T-helper 22 cell (primary cell): ENCODE results near the gene DND1.
"Not testable (repeated sequence)": the region's sequence is repeated elsewhere in the genome, so short reads cannot be mapped to it uniquely, and the experiment has no call there.

Experiments
- DNase-seq: peaks from one replicate; pipeline ENCODE4 v3.0.0-alpha.2; 2020; ENCODE audit warnings: low read depth

Gene DND1

DNA sequence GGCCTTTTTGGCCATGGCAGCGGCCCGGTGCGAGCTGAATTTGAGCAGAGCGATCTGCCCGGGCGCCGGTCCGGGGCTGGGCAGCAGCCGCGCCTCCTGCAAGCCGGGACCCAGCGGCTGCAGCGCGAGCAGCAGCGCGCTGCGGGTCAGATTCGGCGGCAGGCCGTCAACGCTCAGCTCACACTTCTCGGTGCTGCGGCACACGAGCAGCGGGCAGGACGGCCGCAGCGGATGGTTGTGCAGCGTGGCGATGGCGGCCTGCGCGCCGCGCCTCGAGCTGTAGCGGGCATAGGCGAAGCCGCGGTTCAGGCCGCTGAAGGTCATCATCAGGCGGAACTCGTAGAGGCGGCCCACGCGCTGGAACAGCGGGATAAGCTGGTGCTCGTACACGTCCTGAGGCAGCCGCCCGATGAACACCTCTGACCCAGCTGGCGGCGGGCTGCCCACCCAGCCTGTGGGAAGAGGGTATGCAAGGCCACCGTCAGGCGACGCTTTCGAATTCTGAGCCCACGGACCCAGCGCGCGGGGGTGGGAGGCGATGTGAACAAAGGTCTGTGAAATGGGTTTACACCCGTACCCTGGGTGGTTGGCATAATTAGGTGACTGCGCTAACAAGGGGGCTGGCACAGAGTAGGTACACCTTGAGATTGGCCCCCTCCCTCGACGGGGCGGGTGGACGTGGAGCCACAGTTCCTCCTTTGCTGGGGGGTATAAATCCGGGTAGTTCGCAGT, 755 bp downstream of the DND1 start:
- DNase-seq = no peak

DNA sequence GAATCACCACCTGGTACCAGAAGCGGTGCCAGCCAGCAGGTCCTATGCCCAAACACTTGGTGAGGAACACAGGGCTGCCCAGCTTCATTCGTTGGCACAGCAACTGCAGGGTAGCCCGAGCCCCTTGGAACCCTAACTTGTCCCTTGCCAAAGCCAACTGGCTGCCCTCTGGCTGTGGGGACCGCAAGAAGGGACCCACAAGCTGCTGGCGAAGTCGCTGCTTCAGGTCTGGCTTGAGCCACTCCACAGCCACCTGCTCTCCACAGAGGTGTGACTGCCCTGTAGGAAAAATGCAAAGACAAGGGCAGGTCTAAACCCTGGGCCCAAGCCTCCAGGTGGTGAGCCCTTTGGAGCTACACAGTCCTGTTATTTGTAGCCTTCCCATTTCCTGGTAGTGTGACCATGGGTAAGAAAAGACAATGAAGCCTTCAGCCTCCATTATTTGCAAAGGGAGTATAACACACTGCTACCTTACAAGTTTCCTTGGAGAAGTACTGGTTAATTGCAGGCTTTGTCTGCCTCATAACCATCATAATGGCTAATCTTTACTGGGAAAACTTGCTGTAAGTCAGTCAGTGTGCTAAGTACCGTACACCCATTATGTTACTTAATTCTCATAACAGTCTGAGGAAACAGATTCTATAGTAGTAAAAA, 1.8 kb downstream of the DND1 start:
- no peak for DNase-seq

DNA sequence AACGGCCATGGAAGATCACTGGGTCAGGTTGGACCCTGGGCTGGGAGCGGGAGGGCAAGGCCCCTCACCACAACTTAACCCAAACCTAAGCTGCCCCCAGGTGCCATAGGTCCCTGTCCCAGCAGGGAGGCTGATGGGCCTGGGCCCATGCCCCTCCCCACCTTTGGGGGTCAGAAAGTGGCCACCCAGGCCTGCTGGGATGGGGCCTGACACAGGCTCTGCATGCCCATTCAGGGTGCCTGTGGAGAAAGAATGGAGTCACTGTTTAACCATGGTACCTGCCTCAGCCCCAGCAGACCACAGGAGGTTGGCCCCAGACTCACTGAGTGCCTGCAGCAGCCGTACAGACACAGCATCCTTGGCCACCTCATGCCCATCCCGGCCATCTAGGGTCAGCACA, 2.3 kb downstream of the DND1 start:
- not testable (repeated sequence) for DNase-seq

DNA sequence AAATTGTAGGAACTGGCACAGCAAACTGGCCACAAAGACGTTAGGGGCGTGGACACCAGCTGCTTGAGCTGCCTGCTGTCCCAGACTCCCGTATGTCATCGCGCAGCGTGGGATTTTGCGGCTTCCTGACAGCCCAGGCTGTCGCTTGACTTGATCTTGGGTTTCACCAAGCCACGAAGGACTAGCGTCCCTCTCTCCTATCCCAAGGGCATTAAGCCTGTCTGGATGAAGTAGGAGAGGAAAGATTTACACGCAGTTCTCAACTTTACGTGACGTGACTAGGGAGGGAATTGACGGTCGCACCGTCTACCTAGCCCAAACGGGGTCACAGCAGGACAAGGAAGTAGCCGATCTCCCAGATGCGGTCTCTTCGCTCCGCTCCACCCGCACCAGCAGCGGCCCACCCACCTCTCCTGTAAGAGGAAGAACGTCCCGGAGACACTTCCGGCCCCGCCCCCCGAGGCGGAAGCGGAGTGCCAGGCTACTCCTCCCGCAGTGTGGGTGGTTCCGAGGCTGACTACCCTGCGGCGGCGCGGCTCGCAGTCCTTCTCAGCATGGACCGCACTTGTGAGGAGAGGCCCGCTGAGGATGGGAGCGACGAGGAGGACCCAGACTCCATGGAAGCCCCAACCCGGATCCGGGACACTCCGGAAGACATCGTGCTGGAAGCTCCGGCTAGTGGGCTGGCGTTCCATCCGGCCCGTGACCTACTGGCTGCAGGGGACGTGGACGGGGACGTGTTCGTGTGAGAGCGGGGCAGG, 8.8 kb downstream of the DND1 start, which contains the start of gene WDR55:
WDR55 (plus strand) TSS at position 546 of the 761 bp plus-strand sequence; CDS start at position 555, 9 bp downstream.
- peak; percentile 97 for DNase-seq

DNA sequence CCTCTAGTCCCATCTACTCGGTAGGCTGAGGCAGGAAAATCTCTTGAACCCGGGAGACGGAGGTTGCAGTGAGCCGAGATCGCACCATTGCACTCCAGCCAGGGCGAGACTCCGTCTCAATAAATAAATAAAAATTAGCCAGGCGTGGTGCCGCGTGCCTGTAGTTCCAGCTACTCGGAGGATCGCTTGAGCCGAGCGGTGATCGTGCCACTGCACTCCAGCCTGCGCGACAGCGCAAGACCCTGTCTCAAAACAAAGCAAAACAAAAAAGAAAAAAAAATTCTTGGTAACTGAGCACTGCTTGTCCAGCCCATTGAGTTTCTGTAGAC, 9.4 kb downstream of the DND1 start:
- DNase-seq = no peak

DNA sequence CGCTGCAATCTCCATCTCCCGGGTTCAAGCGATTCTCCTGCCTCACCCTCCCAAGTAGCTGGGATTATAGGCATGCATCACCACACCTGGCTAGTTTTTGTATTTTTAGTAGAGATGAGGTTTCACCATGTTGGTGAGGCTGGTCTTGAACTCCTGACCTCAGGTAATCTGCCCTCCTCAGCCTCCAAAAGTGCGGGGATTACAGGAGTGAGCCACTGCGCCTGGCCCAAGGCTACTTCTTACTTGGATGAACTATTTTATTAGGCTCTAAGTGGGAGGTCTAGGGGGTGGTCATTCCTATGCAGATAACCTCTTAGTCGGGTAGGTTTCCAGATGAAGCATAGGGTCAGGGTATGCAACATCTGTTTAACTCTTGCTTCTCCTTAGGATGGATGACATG, 13.0 kb downstream of the DND1 start:
- not testable (repeated sequence) for DNase-seq

DNA sequence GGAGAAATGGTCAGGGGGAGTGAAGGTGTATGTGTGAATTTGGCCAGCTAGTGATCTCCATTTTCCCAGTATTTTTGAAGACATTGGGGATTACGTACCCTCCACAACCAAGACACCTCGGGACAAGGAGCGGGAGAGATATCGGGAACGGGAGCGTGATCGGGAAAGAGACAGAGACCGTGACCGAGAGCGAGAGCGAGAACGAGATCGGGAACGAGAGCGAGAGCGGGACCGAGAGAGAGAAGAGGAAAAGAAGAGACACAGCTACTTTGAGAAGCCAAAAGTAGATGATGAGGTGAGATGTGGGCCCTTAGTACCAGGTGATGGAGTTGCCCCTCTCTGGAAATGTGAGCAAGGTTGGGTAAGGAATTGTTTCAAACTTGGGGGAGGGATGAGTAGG, 14.5 kb downstream of the DND1 start:
- no peak for DNase-seq

DNA sequence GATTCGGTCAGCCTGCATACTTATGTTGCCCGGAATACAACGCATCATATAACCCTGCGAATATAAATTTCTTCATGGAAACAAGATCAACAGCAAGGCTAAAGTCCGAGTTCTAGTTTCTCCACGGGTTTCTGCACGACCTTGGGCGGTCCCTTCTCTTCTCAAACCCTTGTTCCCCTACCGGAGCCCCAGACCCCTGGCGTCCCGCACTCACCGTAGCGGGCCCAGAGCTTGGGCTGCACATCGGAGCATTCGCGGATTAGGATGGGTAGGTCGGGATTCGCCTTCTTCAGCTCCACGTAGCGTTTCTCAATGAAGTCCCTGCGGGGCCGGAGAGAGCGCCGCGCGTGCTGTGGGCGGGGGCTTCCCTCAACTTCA, 26.3 kb downstream of the DND1 start:
- no peak for DNase-seq

DNA sequence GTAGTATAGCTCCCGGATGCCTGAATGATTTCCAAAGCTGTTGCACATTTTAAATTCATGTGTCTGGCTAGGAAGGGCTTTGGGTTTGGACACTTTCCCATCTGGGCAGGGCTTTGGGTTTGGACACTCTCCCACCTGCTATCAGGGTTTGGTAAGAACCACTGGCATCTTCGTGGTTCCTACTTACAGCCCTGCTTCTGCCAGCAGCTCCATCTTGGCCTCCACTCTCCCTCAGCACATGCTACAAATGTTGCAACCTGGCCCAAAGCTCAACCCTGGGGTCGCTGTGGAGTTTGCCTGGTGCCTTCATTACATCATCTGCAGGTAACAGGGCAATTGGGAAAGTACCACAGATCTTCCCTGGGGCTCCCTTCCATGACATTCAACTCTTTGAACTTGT, 30.7 kb downstream of the DND1 start:
- no peak for DNase-seq

DNA sequence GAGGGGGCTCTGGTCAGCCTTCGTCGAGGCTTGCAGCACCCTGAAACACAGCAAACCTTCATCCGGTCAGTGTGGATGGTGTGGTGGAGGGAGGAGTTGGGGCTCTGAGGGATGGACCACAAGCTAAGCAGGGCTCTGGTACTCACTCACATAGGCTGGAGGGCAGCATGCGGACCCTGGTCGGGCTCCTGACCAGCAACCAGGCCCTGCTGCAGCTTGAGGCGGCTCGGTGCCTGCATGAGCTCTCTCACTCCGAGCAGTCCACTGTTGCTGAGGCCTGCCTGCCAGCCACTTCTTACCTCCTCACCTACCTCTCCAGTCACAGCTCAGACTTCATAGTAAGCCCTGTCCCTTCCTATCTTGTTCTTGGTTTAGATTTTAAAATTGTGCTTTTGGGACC, 31.7 kb downstream of the DND1 start:
- DNase-seq = no peak

DNA sequence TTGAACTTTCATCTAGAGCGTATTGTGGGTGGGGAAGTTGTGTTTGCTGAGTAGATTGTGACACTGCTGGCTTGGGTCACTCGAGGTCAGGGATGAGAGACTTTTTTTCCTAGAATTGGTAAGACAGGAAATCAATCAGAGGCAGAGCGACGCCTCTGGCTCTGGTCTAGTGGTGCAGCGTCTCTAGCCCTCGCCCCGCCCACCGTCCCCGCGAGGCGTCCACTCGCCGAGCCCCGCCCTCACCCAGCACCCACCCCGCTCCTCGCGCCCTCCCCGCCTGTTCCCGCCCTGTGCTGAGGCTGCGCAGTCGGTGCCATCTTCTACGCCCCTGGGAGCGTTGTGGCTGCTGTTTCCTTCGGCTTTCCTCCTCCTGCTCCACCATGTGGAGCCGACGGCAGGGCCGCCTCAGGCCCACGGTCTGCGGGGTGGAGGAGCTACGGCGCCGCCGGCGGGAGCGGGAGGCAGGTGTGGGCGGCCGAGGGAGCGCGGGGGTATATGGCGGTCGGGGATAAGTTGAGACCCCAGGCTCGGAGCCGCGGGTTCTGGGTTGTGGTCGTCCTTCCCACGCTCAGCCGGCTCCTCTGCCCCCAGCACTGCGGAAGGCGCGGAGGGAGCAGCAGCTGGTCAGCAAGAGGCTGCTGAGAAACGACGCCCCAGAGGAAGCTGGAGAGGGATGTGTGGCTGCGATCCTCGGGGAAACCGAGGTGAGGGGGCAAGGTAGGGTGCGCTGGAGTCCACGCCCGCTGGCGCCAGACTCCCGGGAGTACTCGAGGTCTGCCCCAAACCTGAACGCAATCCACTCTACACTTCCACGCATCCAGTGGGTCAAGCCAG, 34.0 kb downstream of the DND1 start, which contains the start of gene TMCO6:
TMCO6 (plus strand) TSS at position 304 of the 834 bp plus-strand sequence; CDS start at position 381, 77 bp downstream.
- DNase-seq = peak; percentile 95

DNA sequence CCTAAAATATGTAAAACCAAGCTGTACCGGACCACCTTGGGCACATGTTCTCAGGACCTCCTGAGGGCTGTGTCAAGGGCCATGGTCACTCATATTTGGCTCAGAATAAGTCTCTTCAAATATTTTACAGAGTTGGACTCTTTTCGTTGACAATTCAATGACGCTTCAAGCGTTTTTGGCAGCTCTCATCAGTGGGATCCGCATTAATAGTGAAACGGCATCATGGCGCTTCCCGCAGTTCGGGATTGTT, 34.6 kb downstream of the DND1 start:
- DNase-seq = not testable (repeated sequence)

DNA sequence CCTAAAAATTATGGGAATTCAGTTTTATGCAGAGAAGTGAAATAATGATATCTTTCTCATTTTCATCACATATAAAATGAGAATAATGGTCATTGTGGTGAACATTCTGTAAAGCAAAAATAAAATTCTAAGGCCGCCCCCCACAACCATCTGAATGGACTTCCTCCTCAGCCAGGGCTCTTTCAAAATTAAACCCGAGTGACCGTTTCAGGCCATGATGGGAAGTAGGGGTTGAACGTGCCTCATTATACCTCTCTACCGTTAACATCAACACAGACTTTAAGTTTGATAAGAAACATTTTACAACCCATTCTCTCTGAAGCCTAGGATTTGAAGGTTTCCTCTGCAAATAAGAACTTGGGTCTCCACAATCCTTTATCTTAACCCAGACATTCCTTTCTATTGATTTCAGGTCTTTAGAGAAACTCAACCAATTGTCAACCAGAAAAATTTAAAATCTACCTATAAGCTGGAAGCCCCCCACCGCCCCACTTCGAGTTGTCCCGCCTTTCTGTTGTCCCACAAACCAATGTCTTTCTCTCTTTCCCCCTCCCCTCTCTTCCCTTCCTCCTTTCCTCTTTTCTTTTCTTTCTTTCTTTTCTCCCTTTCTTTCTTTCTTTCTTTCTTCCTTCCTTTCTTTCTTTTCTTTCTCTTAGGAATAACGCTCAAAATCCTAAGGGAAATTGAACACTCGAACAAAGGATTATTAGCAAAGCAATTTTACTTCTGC, 35.8 kb downstream of the DND1 start:
- no peak for DNase-seq

DNA sequence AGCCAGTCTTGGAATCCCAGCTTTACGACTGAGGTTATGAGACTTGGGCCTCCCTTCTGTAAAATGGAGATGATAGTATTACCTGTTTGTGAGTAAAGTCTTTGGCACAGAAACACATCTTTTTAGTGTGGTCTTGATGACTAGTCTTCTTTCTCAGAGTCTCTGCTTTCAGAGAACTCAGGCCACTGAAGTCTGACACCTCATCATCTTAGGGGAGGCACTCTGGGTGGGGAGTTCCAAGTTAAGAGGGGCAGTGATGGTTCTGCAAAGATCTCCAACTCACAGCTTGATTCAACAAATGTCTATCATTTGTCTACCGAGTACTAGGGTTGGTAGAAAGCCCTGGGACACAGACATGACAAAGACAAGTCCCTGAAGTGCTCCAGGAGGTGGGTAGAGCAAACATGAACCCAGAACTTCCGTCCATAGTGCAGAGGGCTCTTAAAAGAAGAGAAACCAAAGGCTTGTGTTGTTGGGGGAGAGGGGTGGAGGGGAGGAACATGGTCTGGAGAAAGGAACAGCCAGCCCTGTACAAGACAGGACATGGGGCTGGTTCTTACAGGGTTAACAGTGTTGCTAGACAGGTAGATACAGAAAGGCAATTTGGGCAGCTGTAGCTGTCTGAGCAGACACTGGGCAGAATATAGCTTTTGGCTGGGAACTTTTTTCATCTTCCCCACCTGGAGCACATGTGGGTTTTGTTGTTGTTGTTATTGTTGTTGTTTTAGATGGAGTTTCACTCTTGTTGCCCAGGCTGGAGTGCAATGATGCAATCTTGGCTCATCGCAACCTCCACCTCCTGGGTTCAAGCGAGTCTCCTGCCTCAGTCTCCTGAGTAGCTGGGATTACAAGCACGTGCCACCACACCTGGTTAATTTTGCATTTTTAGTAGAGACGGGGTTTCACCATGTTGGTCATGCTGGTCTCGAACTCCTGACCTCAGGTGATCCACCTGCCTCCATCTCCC, 37.8 kb downstream of the DND1 start:
- DNase-seq = no peak

DNA sequence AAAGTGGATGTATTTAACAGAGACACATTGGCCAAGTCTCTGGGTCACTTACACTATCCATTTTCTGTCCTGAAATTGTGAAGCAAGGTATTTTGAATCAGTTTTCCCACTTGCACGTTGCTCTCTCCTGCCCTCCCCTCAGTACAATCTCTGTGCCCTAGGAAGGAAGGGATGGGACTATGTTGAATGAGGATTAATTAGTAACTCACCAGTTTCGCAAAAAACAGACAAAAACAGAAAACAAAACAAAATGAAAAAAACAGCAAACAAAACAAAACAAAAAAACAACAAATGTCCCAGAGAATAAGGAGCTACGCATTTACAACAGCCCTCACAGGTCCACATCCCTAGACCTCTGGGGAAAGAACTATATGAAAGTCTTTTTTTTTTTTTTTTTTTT, 39.3 kb downstream of the DND1 start:
- no peak for DNase-seq

DNA sequence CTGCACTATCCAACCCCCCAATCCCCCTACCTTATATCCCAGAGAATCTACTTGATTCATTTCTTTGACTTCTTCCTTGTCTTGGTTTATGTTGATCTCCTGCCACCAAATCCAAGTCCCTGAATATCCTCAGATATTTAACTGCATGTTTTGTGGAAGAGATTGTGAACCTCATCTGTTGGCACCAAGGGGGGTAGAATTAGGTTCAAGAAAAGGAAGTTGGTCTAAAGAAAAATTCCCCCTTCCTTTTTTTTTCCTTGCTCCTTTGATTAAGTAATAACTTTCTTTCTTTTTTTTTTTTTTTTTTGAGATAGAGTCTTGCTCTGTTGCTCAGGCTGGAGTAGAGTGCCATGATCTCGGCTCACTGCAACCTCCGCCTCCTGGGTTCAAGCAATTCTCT, 39.9 kb downstream of the DND1 start:
- DNase-seq = no peak

DNA sequence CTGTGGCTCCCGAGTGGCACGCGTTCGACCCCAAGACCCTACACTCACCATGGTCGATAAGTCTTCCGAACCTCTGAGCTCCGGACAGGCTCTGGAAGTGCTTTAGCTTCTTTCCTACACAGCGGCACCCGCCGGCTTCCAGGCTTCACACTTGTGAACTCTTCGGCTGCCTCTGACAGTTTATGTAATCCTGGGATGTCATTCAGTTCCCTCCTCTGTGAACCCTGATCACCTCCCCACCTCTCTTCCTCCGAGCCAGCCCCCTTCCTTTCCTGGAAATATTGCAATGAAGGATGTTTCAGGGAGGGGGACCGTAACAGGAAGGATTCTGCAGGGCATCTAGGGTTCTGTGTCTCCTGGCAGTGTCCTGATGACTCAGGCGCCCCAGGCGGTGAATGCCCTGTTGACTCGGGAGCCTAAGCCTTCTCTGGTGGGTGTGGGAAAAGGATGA, 40.3 kb downstream of the DND1 start, which contains the start of gene CD14:
CD14 (minus strand) TSS at position 155 of the 451 bp plus-strand sequence; CDS start at position 51, 104 bp downstream.
- no peak for DNase-seq

DNA sequence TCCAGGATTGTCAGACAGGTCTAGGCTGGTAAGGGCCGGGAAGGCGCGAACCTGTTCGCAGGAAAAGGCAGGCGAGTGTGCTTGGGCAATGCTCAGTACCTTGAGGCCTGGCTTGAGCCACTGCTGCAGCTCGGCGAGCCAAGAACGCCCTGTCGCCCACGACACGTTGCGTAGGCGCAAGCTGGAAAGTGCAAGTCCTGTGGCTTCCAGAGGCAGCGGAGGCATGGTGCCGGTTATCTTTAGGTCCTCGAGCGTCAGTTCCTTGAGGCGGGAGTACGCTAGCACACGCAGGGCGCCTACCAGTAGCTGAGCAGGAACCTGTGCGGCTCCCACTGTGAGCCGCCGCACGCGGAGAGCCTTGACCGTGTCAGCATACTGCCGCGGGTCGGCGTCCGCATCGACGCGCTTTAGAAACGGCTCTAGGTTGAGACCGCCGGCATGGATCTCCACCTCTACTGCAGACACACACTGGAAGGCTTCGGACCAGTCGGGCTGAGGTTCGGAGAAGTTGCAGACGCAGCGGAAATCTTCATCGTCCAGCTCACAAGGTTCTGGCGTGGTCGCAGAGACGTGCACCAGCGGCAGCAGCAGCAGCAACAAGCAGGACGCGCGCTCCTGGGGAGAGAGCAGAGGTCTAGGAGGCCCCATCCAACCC, 40.9 kb downstream of the DND1 start:
- peak; percentile 11 for DNase-seq

DNA sequence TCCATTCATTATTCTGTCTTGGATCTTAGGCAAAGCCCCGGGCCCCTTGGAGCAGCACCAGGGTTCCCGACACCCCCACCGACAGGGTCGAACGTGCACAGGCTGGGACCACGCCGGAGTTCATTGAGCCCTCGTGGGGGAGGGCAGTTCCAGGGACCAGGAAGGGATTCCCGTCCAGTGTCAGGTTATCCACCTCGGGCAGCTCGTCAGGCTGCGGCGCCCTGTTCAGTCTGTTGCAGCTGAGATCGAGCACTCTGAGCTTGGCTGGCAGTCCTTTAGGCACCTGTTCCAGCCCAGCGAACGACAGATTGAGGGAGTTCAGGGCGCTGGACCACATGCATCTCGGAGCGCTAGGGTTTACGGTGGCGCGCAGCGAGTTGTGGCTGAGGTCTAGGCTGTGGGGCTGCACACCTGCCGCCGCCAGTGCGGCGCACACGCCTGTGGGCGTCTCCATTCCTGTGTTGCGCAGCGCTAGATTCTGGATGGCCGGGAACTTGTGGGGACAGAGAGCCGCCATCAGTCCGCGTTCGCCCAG, 41.5 kb downstream of the DND1 start:
- no peak for DNase-seq

DNA sequence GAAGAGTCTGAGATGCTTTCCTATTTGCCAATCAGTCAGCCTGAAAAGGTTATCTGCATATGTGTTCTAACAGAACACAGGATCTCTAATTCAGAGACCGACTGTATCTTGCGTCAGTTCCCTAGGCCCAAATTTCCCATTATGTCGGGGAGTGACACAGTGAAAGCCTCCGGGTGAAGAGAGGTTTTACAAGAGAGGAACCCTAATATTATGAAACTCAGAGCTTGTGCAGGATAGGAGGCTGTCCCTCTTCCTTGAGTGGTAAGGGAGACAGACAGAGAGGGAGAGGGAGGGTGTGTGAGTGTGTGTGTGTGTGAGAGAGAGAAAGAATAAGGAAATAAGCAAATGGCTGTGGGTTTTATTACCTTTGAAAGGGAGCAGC, 42.3 kb downstream of the DND1 start:
- no peak for DNase-seq
